HG02870 (cell line): ENCODE results near the gene TPI1.

Source experiments
- ATAC-seq: cut with Tn5 transposase; IDR thresholded peaks from one replicate; pipeline ENCODE4 v1.9.1; 2021; ENCODE audit warnings: mild to moderate bottlenecking, moderate library complexity; ENCODE audit not compliant: unreplicated experiment

The TPI1 gene

GRCh38 chr12:6828781-6829535 lies 38.4 kb upstream of the TPI1 start:
- no peak for ATAC-seq

GRCh38 chr12:6829536-6830220 lies 37.7 kb upstream of the TPI1 start:
- ATAC-seq, result no peak

GRCh38 chr12:6830286-6830890 lies 36.9 kb upstream of the TPI1 start:
- ATAC-seq, result no peak

- no peak for ATAC-seq
Observed at GRCh38 chr12:6830999-6831398, 36.3 kb upstream of the TPI1 start.

GRCh38 chr12:6831450-6831995 lies 35.8 kb upstream of the TPI1 start:
- no peak for ATAC-seq

- ATAC-seq, result no peak
Observed at GRCh38 chr12:6832125-6832524, 35.2 kb upstream of the TPI1 start.

- no peak for ATAC-seq
Observed at GRCh38 chr12:6833189-6833890, 34.0 kb upstream of the TPI1 start.

- ATAC-seq, result no peak
Observed at GRCh38 chr12:6834254-6834653, 33.1 kb upstream of the TPI1 start.

GRCh38 chr12:6834873-6835272 lies 32.5 kb upstream of the TPI1 start:
- no peak for ATAC-seq

GRCh38 chr12:6836851-6837250 lies 30.5 kb upstream of the TPI1 start:
- ATAC-seq, result no peak

- ATAC-seq, result no peak
Observed at GRCh38 chr12:6837370-6838060, 29.8 kb upstream of the TPI1 start.

GRCh38 chr12:6838854-6839253 lies 28.5 kb upstream of the TPI1 start:
- no peak for ATAC-seq

GRCh38 chr12:6839482-6840201 lies 27.7 kb upstream of the TPI1 start:
- ATAC-seq, result peak; percentile 76

GRCh38 chr12:6840330-6840729 lies 27.0 kb upstream of the TPI1 start:
- no peak for ATAC-seq

- no peak for ATAC-seq
Observed at GRCh38 chr12:6840761-6841515, 26.4 kb upstream of the TPI1 start, which contains the start of gene GNB3. Gene GNB3 (plus strand): TSS chr12:6840925. CDS start chr12:6841288, 363 bp downstream.

GRCh38 chr12:6842075-6842474 lies 25.3 kb upstream of the TPI1 start:
- ATAC-seq, result no peak

GRCh38 chr12:6843118-6843902 lies 24.0 kb upstream of the TPI1 start:
- no peak for ATAC-seq

- ATAC-seq, result no peak
Observed at GRCh38 chr12:6845395-6845794, 21.9 kb upstream of the TPI1 start.
